Retina (tissue), 1 donor: Measurements from ENCODE around the gene CACNA1C.
"Not testable (repeated sequence)": the region's sequence is repeated elsewhere in the genome, so short reads cannot be mapped to it uniquely, and the experiment has no call there.

ENCODE experiments used
- DNase-seq: peaks from one replicate; pipeline ENCODE4 v3.0.0-alpha.2; 2016

CACNA1C gene

DNA sequence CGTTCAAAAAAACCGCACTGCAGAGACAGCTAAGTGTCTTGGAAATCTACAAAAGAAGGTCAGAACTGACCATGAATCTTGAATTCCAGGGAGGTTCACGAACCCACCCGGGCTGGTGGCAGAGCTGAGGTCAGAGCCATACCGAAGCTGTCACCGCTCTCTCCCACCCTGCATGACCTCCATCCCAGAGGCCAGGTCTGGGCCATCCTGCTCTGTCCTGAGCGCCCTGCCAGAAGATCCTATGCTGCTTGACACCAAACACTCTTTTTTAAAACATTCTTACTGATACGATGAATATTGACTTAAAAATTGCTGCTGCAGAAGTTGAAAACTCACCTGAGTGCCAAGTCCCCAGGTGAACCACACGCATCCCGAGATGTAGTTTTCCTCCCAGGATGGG, 412.9 kb downstream of the CACNA1C start:
- DNase-seq = no peak

DNA sequence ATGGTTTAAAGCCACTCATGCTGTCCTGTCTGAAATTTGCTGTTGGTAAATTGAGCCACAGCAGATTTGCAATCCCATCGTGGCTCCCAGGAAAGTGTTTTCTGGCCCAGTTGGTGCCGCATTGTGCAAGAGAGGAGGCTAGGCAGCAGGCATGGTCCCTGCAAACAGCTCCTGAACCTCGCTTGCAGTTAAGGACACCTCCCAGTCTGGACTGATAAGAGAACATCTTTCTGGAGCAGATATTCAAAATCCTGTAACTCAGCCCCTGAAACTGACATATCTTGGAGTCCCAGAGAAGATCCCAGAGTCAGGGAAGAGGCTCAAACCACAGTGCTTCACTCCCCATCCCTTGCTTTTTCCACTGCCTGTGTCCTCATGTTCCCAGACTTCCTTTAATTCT, 413.4 kb downstream of the CACNA1C start:
- no peak for DNase-seq

DNA sequence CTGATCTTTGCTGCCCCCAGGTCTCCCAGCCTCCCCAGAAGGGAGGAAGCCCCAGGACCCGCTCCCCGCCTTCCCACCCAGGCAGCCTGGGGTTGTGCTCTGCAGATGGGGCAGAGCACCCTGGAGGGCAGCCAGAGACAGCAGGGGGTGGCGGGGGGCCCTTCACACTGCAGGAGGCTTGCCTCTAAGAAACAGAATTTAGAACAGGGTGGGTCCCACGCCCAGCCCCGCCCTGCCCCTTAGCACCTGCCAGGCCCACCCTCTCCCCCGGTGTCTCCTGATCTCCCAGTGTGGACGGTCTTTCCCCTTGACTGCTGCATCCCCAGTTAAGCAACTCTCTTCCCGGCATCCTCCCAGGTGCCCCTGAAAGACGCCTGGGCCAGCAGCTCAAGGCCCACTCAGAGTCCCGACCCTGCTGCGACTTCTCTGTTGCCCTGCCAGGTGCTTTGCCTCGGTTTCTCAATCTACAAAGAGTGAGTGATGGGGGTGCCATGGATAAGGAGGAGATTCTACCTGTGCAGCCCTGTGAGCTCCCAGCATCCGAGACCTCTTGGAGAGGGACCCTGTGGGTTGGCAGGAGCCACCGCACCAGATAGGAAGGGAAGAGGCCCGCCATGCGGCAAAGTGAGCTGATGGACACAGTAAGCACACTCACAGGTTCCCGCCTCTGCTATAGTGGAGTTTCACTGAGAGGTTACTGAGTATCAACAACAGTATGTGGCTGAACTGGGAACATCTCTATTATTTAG, 414.8 kb downstream of the CACNA1C start:
- DNase-seq = no peak

DNA sequence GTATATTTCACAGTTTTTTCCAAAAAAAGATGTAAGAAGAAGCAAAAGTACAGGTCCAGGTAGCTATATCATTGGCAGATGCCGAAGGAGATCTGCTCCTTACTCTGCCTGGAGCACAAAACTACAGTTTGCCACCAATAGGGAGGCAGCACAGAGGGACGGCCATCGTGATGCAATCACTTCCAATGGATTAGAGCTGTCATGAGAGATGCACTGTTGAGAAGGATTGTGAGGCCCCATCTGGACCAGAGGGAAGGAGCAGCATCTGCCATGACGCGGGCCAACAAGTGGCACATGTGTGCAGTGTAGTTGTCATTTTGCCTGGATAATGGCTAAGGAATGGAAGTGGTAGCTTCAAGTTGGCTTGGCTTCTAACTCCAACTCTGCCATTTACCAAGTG, 423.2 kb downstream of the CACNA1C start:
- no peak for DNase-seq

DNA sequence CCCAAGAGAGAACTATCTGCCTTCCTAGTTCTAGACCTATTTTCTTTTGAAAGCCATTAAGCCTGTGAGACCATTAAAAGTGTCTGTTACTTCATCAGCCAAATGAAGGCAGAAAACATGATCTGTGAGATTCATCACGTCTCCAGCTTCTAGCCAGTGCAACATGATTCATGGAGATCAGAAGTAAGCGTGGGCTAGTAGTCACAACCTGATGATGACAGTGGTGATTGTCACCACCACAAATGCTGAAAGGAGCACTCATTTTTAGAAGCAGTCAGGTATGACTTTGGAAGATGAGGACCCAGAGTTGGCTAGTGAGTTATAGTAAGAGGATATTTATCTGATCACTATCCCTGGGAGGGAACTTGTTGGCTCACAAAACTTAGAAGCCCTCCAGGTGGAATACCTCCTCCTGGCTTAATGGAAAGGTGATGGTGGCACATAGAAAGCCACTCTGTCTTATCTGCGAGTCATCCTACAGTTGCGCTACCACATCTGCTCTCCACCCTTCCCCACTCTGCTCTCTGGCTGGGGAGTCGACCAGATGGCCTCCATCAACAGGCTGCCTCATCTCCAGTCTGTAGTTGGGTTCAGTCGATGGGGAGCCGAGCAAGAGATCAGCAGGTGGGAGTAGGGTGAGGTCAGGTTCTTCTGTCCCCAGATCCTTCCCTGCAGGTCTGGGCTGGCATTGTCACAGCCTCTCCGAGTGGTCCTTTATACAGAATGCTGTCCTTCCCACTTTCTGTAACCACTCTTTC, 424.4 kb downstream of the CACNA1C start:
- no peak for DNase-seq

DNA sequence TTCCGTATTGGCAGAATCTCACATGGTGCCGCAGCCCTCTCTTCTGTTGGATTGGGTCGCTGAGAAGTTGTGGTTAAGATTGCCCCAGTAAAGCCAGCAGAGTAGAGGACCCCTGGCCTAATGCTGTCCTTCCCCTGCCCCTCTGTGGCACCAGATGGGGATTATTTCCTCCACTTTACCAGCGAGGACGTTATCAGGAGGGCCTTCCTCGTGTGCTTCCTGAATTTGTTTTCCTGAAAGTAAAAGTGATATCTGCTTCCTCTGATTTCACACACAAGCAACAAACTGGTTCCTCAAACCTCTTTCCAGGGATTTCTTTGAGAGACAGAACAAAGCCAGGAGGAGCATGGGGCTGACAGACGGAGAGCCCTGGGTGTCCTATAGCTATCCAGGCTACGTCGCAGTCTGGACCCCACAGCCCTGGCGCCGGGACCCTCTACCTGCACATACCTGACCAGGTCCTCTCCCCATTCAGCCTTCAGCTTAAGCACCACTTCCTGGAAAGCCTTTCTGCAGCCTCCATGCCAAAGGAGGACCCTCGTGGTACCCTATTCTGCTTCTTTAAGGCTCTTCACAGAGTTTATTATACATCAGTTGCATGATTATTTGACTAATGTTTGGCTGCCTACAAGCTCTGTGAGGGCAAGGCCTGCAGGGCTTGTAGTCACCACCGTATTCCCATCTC, 427.2 kb downstream of the CACNA1C start:
- no peak for DNase-seq

DNA sequence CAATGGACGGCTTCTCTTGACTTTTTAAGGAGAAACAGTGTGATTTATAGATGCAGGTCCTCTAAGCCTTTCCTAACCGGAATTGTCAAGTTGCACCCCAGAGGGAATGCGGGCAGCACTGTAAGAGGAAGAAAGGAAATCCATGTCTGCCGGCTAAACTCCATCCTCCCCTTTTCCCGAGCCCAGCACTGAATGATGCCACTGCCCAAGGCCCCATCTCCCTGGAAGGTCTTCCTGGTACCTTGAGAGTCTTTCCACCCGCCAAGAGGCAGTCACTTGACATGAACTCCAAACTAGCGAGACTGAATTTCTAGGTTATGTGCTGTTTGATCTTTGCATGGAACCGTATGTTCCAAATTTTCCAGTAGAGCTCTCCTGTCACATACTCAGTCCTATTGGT, 428.6 kb downstream of the CACNA1C start:
- no peak for DNase-seq

DNA sequence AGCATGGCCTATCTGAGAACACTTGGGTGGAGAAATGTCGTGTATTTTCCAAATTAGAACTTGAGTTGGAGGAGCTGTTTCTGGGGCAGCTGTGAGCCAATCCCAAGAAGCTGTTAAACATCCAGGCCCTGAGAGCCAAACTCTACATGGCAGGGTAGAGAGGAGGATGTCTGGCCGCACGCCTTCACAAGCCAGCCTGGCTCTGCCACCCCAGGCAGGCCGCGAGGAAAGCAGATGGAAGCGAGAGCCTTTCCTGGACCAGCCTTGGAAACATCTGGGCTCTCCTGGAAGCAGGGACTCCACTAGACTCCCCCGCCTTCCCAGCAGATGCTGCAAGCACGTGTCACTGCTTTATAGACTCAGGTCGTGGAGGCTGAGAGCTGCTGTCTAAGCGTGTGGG, 429.2 kb downstream of the CACNA1C start:
- DNase-seq = no peak

DNA sequence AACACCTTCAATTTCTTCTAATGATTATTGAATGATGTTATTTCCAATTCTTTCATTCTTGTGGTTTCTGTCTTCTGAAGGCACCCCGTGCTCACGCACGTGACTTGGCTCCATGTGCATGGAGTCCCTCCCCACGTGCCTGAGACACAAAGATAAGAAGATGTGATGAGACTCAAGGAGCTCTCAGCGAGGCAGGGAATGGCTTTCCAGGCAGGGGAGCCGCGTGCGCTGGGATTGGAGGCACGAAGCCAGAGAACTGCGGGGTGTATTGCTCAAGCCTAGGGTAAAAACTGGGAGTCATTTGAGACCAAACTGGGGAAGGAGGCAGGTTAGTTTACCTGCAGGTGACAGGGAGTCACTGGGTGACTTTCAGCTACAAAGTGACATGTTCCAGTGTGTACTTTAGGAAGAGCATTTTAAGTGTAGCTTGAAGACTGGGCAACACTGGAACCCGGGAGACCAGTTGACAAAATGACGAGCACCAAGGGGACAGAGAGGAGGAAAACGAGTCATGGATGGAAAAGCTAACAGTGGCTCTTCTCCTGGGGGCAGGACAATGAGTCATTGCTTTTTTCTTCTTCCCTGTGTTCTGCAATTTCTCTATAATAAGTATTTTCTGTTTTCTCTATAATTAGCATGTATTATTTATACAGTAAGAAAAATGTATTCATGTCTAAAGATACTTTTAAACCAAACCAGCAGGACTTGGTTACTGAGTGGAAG, 430.3 kb downstream of the CACNA1C start:
- no peak for DNase-seq

DNA sequence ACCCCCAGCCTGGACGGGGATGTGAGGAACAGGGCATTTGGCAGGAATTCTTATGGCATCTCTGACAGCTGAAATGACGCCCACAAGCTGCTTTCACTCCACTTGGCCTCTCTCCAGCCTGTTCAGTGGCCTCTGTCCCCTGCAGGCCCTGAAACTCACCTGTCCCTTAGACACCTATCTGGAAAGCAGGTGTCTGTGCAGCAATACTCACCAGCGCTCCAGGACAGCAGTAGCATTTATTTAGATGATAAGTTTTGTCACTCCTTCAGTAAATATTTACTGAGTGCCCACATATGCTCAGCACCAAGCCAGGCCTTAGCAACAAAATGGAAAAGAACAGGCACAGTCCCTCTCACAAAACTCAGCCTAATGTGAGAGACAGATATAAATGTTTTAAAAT, 430.9 kb downstream of the CACNA1C start:
- DNase-seq = no peak

DNA sequence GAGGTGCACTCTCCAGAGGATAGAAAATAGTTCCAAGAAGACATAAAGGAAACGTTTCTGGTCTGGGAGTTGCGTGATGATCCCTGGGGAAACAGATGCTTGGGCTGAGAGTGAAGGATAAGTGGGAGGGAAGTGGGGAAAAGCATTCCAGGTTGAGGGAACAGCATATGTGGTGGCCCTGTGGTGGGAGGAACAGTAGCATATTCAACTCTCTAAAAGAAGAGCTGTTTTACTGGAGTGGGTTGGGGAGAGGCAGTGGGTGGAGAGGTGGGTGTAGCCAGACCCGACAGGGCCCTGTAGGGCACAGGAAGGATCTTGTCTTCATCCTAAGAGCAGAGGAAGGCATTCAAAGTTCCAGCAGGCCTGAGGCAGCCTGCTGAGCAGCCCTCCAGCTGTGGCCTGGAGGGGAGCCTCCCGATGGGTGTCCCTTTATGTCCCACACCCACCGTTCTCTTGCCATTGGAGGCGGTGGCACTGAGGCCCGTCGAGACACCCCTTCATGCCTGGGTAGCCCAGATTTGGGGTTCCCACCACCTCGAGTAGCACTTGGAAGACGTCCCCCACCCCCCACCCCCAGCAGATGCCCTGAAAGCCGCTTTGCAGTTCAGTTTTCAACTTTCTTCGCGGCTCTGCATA, 431.5 kb downstream of the CACNA1C start:
- DNase-seq = no peak

DNA sequence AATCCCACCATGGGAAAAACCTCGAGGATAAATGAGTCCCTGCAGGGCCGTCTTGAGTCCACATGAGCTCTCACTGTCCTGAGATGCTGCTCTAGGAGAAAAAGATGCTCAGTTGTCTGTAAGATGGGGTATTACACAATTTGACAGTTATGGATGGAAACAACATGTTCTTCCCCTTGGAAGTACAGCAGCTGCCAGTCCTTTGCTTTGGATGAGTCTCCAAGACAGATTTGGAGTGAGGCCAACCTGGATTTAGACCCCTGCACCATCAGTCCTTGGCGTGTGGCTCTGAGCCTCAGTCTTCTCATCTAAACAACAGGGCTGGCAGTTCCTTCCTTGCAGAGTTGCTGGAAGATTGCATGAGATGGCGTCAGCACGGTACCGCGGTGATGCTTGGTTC, 432.9 kb downstream of the CACNA1C start:
- no peak for DNase-seq

DNA sequence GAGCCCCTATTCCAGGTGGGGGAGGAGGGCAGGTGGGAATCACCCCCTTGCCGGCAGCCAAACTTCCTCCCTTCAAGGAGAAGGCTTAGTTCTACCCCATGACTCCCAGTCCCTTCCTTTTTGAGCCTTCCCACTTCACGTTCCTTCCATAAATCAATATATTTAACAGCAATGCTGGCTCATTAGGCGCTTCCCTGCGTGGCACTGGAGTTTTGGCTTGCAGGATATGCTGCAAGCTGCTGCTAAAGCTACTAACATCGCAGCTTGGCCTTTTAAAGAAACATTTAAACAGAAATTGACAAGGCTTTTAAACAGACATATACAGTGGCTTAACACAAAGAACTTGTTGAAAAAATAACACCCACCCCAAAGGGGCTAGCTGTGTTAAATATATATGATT, 434.0 kb downstream of the CACNA1C start:
- DNase-seq = no peak

DNA sequence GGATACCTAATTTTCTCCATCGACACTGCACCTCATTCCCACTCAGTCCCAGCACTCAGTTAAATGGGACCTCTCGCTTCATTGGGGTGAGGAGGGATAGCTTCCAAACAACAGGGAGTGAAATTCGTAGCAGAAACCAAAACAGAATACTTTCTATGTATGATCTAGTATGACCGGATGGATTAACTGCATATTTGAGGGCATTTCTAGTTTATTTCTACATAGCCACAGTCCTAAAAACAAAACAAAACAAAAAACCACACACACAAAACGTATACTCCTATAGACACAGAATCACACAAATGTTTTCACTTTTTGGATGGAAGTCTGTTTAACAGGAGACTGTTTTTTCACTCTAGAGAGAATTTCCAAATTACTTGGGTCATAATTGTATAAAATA, 434.5 kb downstream of the CACNA1C start:
- no peak for DNase-seq

DNA sequence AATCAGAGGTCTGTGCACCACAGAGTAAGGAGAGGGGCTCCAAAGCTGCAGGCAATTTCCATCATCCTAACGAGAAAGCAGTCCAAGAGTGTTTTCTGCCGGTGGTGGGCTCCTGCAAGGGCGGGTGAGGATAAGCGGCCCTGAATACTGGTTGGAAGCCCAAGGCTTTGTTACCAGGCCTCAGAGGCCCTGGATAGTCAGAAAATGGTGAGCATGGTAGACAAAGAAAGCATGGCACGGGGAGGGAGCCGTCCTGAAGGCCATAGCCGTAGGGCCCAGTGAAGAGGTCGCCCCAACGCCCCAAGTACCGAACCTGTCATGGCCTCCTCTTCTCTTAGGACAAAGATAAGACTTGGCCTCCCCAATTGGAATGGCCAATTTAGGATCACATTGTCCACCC, 435.3 kb downstream of the CACNA1C start:
- DNase-seq = no peak

DNA sequence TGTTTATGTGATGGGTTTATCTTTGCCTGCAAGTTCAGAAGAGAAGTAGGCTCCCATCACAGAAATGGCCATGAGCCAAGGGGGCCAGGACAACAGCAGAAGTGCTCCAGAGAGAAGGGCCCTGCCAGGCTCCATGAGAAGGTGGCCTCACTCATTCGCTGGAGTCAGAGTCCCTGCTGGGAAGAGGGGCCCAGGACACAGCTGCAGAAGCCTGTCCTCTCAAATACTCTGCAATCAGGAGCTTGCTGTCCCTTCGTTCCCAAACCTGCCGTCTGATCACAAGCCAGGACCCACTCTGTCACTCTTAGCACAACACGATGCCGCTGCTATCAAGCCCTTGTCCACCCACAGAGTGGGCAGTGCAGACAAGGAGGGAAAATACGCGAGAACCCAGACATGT, 435.8 kb downstream of the CACNA1C start:
- no peak for DNase-seq

DNA sequence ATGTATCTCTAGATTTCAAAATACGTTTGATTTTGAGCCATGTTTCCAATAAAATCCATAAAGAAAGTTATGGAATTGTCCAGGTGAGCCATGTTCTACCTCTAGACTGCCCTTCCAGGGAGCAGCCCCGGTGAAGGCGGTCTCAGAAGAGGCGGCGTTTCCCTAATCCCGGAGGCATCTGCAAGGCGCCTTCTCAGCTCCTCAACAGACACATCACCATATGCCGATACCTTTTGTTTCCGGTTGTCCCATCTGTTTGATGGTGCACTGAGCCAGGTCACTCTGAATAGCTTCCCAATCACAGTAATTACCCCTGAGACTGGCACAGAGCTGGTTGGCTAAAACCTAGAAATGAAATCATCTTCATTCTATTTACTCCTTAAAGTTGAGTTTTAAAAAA, 436.5 kb downstream of the CACNA1C start:
- peak; percentile 35 for DNase-seq

DNA sequence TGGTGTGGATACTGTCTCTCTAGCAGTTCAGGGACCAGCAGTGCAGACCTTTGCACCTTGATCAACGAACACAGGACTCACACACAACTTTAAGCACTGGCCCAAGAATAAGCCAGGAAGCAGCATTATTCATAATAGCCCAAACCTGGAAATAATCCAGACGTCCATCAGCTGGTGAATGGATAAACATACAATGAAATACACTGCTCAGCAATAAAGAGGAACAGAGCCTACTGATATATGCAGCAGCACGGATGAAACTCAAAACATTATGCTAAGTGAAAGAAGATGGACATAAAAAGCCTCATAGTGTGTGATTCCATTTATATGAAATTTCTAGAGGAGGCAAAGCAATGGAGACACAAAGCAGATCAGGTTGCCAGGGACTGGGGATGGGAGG, 438.0 kb downstream of the CACNA1C start:
- no peak for DNase-seq

DNA sequence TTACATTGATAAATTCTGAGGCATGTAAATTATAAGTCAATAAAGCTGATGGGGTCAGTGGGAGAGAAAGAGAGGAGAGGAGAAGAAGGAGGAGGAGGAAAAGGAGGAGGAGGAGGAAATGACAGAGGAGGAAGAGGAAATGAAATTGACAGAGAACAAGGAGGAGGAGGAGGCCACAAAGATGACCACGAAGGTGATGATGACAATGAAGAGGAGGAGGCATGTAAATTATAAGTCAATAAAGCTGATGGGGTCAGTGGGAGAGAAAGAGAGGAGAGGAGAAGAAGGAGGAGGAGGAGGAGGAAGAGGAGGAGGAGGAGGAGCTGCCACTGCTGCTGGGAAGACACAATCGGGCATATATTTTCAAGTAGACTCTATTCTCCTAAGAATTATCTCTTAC, 438.6 kb downstream of the CACNA1C start:
- DNase-seq = not testable (repeated sequence)

DNA sequence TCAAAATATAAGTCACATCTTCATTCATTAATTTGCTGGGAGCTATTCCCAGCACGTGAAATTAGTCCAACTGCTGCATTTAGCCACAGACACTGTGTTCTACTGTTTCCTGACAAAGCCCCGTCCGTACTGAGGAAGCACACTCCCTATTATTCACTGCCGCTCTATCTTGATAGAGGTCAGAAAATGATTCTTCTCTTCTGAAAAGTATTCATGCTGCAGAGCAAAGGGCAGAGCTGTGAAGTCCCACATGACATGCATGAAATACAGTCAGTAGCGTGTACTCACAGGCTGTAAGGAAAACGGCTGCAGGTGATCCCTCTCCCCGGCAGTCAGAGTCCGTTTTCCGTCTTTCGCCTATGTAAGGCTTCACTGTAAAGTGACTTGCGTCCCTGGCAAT, 439.4 kb downstream of the CACNA1C start:
- DNase-seq = no peak

DNA sequence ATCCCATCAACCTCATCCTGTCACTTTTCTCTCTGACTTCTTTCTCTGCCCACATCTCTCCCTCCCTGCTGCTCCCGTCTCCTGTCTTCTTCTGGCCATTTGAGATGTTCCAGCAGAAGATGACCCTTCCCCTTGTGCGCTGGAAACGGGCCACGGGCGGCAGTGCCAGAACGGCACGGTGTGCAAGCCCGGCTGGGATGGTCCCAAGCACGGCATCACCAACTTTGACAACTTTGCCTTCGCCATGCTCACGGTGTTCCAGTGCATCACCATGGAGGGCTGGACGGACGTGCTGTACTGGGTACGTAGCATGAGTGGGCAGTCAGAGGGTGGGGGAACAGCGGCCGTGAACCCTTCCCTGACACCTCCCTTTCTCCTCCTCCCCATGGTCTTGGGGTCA, 440.3 kb downstream of the CACNA1C start:
- no peak for DNase-seq

DNA sequence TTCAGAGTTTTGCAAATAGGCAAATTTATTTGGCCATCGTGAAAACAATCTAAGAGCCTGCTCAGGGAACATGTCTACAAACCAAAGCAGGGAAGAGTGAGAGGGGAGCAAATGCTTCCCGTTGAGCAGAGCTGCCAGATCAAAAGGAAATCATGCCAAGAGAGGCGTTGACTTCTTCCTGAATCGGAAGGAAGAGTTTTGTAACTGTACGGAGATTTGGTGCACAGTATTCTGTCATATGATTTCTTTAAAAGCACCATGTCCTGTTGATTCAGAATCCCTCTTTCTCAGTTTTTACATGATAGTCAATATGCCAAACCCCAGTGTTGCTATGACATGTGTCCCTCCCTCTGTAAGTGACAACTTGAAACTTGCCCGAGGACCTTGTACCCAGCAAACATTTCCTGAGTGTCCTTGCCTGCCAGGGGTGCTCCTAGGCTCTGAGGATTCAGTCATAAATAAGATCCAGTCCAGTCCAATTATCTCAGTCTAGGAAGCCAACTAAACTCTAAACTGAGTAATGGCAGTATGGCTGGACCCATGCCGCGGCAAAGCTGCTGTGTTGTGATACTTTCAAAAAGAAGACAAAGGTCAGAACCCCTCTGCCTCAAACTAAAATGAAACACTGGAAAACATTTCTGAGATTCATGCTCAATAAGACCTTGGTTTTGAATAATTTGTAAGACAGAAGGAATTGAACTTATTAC, 441.9 kb downstream of the CACNA1C start:
- no peak for DNase-seq
